T-helper 1 cell (primary cell): Measurements from ENCODE around the gene NLRC5.
A peak's percentile ranks its signal among the peaks of the same experiment; 100 is the strongest.

Experiments used
- DNase-seq, 5 donors: peaks; one replicate each; pipeline ENCODE4 v3.0.0-alpha.2; 2012 to 2020

Gene NLRC5

GRCh38 chr16:57025941-57026777, 36.8 kb downstream of the NLRC5 start:
- DNase-seq: no peak

GRCh38 chr16:57026778-57027062, 37.4 kb downstream of the NLRC5 start:
- no peak for DNase-seq

GRCh38 chr16:57027067-57027466, 37.7 kb downstream of the NLRC5 start:
- DNase-seq: no peak

- no peak for DNase-seq
Observed at GRCh38 chr16:57028086-57028485, 38.7 kb downstream of the NLRC5 start.

GRCh38 chr16:57029161-57030160, 40.1 kb downstream of the NLRC5 start:
- DNase-seq: no peak

- DNase-seq: no peak
Observed at GRCh38 chr16:57030346-57030902, 41.1 kb downstream of the NLRC5 start.

GRCh38 chr16:57031156-57031555, 41.8 kb downstream of the NLRC5 start:
- DNase-seq: no peak

GRCh38 chr16:57032346-57032745, 43.0 kb downstream of the NLRC5 start:
- DNase-seq: no peak

GRCh38 chr16:57032931-57033330, 43.6 kb downstream of the NLRC5 start:
- no peak for DNase-seq

- no peak for DNase-seq
Observed at GRCh38 chr16:57036315-57036714, 47.0 kb downstream of the NLRC5 start.

- DNase-seq: no peak
Observed at GRCh38 chr16:57036945-57037344, 47.6 kb downstream of the NLRC5 start.

- DNase-seq: no peak
Observed at GRCh38 chr16:57038166-57038565, 48.8 kb downstream of the NLRC5 start.

GRCh38 chr16:57039148-57039812, 49.9 kb downstream of the NLRC5 start:
- peak in 1 of 5 donors; percentile 74 for DNase-seq

GRCh38 chr16:57041182-57042156, 52.1 kb downstream of the NLRC5 start:
- peak; percentile 49 to 85 (median 68) for DNase-seq

GRCh38 chr16:57042157-57043111, 53.1 kb downstream of the NLRC5 start:
- peak; percentile 32 to 85 (median 40) for DNase-seq

- DNase-seq: no peak
Observed at GRCh38 chr16:57043248-57043647, 53.9 kb downstream of the NLRC5 start.

GRCh38 chr16:57044931-57045693, 55.8 kb downstream of the NLRC5 start:
- no peak for DNase-seq

- no peak for DNase-seq
Observed at GRCh38 chr16:57045694-57046381, 56.5 kb downstream of the NLRC5 start.

- no peak for DNase-seq
Observed at GRCh38 chr16:57048095-57048494, 58.7 kb downstream of the NLRC5 start.
